DOHH2 (cell line): ENCODE measurements around the gene MACROH2A2.

ENCODE experiments used
- CTCF ChIP-seq: fragments of 200-600 bp; sonication (generic); IDR thresholded peaks from one replicate; pipeline ENCODE4 v1.5.1; 2014; ENCODE audit warnings: antibody characterized with exemption, mild to moderate bottlenecking, low read depth, low read length; ENCODE audit not compliant: poor library complexity, severe bottlenecking
- EZH2phosphoT487 ChIP-seq: fragments of 200-600 bp; sonication (generic); IDR thresholded peaks from 2 replicates; pipeline ENCODE4 v1.6.1; 2017; ENCODE audit warnings: borderline replicate concordance, mild to moderate bottlenecking, antibody characterized with exemption, low read length, moderate library complexity, mixed read lengths

GRCh38 chr10:70090951-70091350 lies 38.3 kb downstream of the MACROH2A2 start:
- no peak for TF ChIP-seq CTCF
- TF ChIP-seq EZH2phosphoT487 = no peak
